ENCODE results near the gene AFAP1L2. TPM values are rescaled to one million over a fixed set of nuclear protein-coding genes. Genes with fewer than 3 reads are reported as not detected.

The AFAP1L2 gene
- total RNA-seq, 1 donor from 2014 or later = 24.0 TPM

GRCh38 chr10:114319406-114320248 lies 84.7 kb downstream of the AFAP1L2 start:
- Histone ChIP-seq H3K4me1 (ENCODE audit: control insufficient read depth in 3 of 3, insufficient read depth in 3 of 3, low read length in 3 of 3) (no peaks in the 10 kb centered on the region), H3K36me3 (ENCODE audit: control insufficient read depth in 3 of 3, insufficient read depth in 3 of 3, low read length in 3 of 3) (peaks cover 0 to 5% (median 2%) of the 10 kb centered on the region in 3 donors), H3K9me3 (ENCODE audit: control insufficient read depth in 3 of 3, low read length in 3 of 3) (no peaks in the 10 kb centered on the region), H3K4me3 (ENCODE audit: low read length in 3 of 3) (no peak overlapping the region), H3K9ac (ENCODE audit: low read depth in 1 of 3, low read length in 3 of 3) (no peak overlapping the region), H3K27me3 (ENCODE audit: control insufficient read depth in 3 of 3, insufficient read depth in 3 of 3, low read length in 3 of 3) (no peaks in the 10 kb centered on the region), H3K27ac (ENCODE audit: low read depth, low read length) (no peak overlapping the region)

GRCh38 chr10:114316744-114317143 lies 87.6 kb downstream of the AFAP1L2 start:
- Histone ChIP-seq H3K36me3 (ENCODE audit: control insufficient read depth in 3 of 3, insufficient read depth in 3 of 3, low read length in 3 of 3) (peaks cover 0 to 2% (median 0%) of the 10 kb centered on the region in 3 donors), H3K27me3 (ENCODE audit: control insufficient read depth in 3 of 3, insufficient read depth in 3 of 3, low read length in 3 of 3) (no peaks in the 10 kb centered on the region), H3K27ac (ENCODE audit: low read depth, low read length) (no peak overlapping the region), H3K9me3 (ENCODE audit: control insufficient read depth in 3 of 3, low read length in 3 of 3) (no peaks in the 10 kb centered on the region), H3K9ac (ENCODE audit: low read depth in 1 of 3, low read length in 3 of 3) (no peak overlapping the region), H3K4me3 (ENCODE audit: low read length in 3 of 3) (no peak overlapping the region), H3K4me1 (ENCODE audit: control insufficient read depth in 3 of 3, insufficient read depth in 3 of 3, low read length in 3 of 3) (no peaks in the 10 kb centered on the region)

- Histone ChIP-seq H3K27me3 (ENCODE audit: control insufficient read depth in 3 of 3, insufficient read depth in 3 of 3, low read length in 3 of 3) (no peaks in the 10 kb centered on the region), H3K36me3 (ENCODE audit: control insufficient read depth in 3 of 3, insufficient read depth in 3 of 3, low read length in 3 of 3) (peaks cover 0 to 4% (median 0%) of the 10 kb centered on the region in 3 donors), H3K27ac (ENCODE audit: low read depth, low read length) (no peak overlapping the region), H3K9me3 (ENCODE audit: control insufficient read depth in 3 of 3, low read length in 3 of 3) (no peaks in the 10 kb centered on the region), H3K4me3 (ENCODE audit: low read length in 3 of 3) (no peak overlapping the region), H3K4me1 (ENCODE audit: control insufficient read depth in 3 of 3, insufficient read depth in 3 of 3, low read length in 3 of 3) (no peaks in the 10 kb centered on the region), H3K9ac (ENCODE audit: low read depth in 1 of 3, low read length in 3 of 3) (no peak overlapping the region)
These were observed 88.5 kb downstream of the AFAP1L2 start for GRCh38 chr10:114315566-114316420.

GRCh38 chr10:114313866-114314265 lies 90.4 kb downstream of the AFAP1L2 start:
- no peak overlapping the region for H3K4me3 ChIP-seq (ENCODE audit: low read length in 3 of 3)
- no peaks in the 10 kb centered on the region for H3K9me3 ChIP-seq (ENCODE audit: control insufficient read depth in 3 of 3, low read length in 3 of 3)
- peaks cover 0 to 2% (median 0%) of the 10 kb centered on the region in 3 donors for H3K36me3 ChIP-seq (ENCODE audit: control insufficient read depth in 3 of 3, insufficient read depth in 3 of 3, low read length in 3 of 3)
- H3K4me1 ChIP-seq (ENCODE audit: control insufficient read depth in 3 of 3, insufficient read depth in 3 of 3, low read length in 3 of 3) = peaks cover 0 to 2% (median 0%) of the 10 kb centered on the region in 3 donors
- H3K9ac ChIP-seq (ENCODE audit: low read depth in 1 of 3, low read length in 3 of 3) = no peak overlapping the region
- no peaks in the 10 kb centered on the region for H3K27me3 ChIP-seq (ENCODE audit: control insufficient read depth in 3 of 3, insufficient read depth in 3 of 3, low read length in 3 of 3)
- no peak overlapping the region for H3K27ac ChIP-seq (ENCODE audit: low read depth, low read length)

- Histone ChIP-seq H3K9ac (ENCODE audit: low read depth in 1 of 3, low read length in 3 of 3) (no peak overlapping the region), H3K36me3 (ENCODE audit: control insufficient read depth in 3 of 3, insufficient read depth in 3 of 3, low read length in 3 of 3) (peaks cover 0 to 2% (median 0%) of the 10 kb centered on the region in 3 donors), H3K4me1 (ENCODE audit: control insufficient read depth in 3 of 3, insufficient read depth in 3 of 3, low read length in 3 of 3) (peaks cover 0 to 9% (median 7%) of the 10 kb centered on the region in 3 donors), H3K27me3 (ENCODE audit: control insufficient read depth in 3 of 3, insufficient read depth in 3 of 3, low read length in 3 of 3) (no peaks in the 10 kb centered on the region), H3K4me3 (ENCODE audit: low read length in 3 of 3) (no peak overlapping the region), H3K27ac (ENCODE audit: low read depth, low read length) (no peak overlapping the region), H3K9me3 (ENCODE audit: control insufficient read depth in 3 of 3, low read length in 3 of 3) (no peaks in the 10 kb centered on the region)
These were observed 91.2 kb downstream of the AFAP1L2 start for GRCh38 chr10:114313139-114313538.

- Histone ChIP-seq H3K27ac (ENCODE audit: low read depth, low read length) (no peak overlapping the region), H3K9me3 (ENCODE audit: control insufficient read depth in 3 of 3, low read length in 3 of 3) (no peaks in the 10 kb centered on the region), H3K4me1 (ENCODE audit: control insufficient read depth in 3 of 3, insufficient read depth in 3 of 3, low read length in 3 of 3) (peaks cover 0 to 10% (median 7%) of the 10 kb centered on the region in 3 donors), H3K36me3 (ENCODE audit: control insufficient read depth in 3 of 3, insufficient read depth in 3 of 3, low read length in 3 of 3) (peaks cover 0 to 2% (median 0%) of the 10 kb centered on the region in 3 donors), H3K27me3 (ENCODE audit: control insufficient read depth in 3 of 3, insufficient read depth in 3 of 3, low read length in 3 of 3) (no peaks in the 10 kb centered on the region), H3K4me3 (ENCODE audit: low read length in 3 of 3) (no peak overlapping the region), H3K9ac (ENCODE audit: low read depth in 1 of 3, low read length in 3 of 3) (no peak overlapping the region)
These were observed 92.6 kb downstream of the AFAP1L2 start for GRCh38 chr10:114311496-114312209.

GRCh38 chr10:114311023-114311422 lies 93.3 kb downstream of the AFAP1L2 start:
- H3K27ac ChIP-seq (ENCODE audit: low read depth, low read length) = no peak overlapping the region

GRCh38 chr10:114310346-114310745 lies 94.0 kb downstream of the AFAP1L2 start:
- no peaks in the 10 kb centered on the region for H3K9me3 ChIP-seq (ENCODE audit: control insufficient read depth in 3 of 3, low read length in 3 of 3)
- no peak overlapping the region for H3K4me3 ChIP-seq (ENCODE audit: low read length in 3 of 3)
- peaks cover 0 to 2% (median 0%) of the 10 kb centered on the region in 3 donors for H3K36me3 ChIP-seq (ENCODE audit: control insufficient read depth in 3 of 3, insufficient read depth in 3 of 3, low read length in 3 of 3)
- H3K9ac ChIP-seq (ENCODE audit: low read depth in 1 of 3, low read length in 3 of 3) = no peak overlapping the region
- peaks cover 0 to 10% (median 7%) of the 10 kb centered on the region in 3 donors for H3K4me1 ChIP-seq (ENCODE audit: control insufficient read depth in 3 of 3, insufficient read depth in 3 of 3, low read length in 3 of 3)
- H3K27ac ChIP-seq (ENCODE audit: low read depth, low read length) = no peak overlapping the region
- H3K27me3 ChIP-seq (ENCODE audit: control insufficient read depth in 3 of 3, insufficient read depth in 3 of 3, low read length in 3 of 3) = no peaks in the 10 kb centered on the region

More at GRCh38 chr10:114311023-114311422, 93.3 kb downstream of the AFAP1L2 start:
- Histone ChIP-seq H3K36me3 (ENCODE audit: control insufficient read depth in 3 of 3, insufficient read depth in 3 of 3, low read length in 3 of 3) (peaks cover 0 to 2% (median 0%) of the 10 kb centered on the region in 3 donors), H3K9ac (ENCODE audit: low read depth in 1 of 3, low read length in 3 of 3) (no peak overlapping the region), H3K4me3 (ENCODE audit: low read length in 3 of 3) (no peak overlapping the region), H3K9me3 (ENCODE audit: control insufficient read depth in 3 of 3, low read length in 3 of 3) (no peaks in the 10 kb centered on the region), H3K27me3 (ENCODE audit: control insufficient read depth in 3 of 3, insufficient read depth in 3 of 3, low read length in 3 of 3) (no peaks in the 10 kb centered on the region), H3K4me1 (ENCODE audit: control insufficient read depth in 3 of 3, insufficient read depth in 3 of 3, low read length in 3 of 3) (peaks cover 0 to 10% (median 7%) of the 10 kb centered on the region in 3 donors)

GRCh38 chr10:114309364-114309651 lies 95.0 kb downstream of the AFAP1L2 start:
- Histone ChIP-seq H3K36me3 (ENCODE audit: control insufficient read depth in 3 of 3, insufficient read depth in 3 of 3, low read length in 3 of 3) (peaks cover 0 to 2% (median 0%) of the 10 kb centered on the region in 3 donors), H3K4me3 (ENCODE audit: low read length in 3 of 3) (no peak overlapping the region), H3K9me3 (ENCODE audit: control insufficient read depth in 3 of 3, low read length in 3 of 3) (no peaks in the 10 kb centered on the region), H3K27me3 (ENCODE audit: control insufficient read depth in 3 of 3, insufficient read depth in 3 of 3, low read length in 3 of 3) (peaks cover 0 to 2% (median 0%) of the 10 kb centered on the region in 3 donors), H3K9ac (ENCODE audit: low read depth in 1 of 3, low read length in 3 of 3) (no peak overlapping the region), H3K4me1 (ENCODE audit: control insufficient read depth in 3 of 3, insufficient read depth in 3 of 3, low read length in 3 of 3) (peaks cover 2 to 14% (median 11%) of the 10 kb centered on the region in 3 donors), H3K27ac (ENCODE audit: low read depth, low read length) (no peak overlapping the region)

Data from skeletal muscle tissue (tissue), 4 donors.